K562 (cell line): ENCODE results near the gene ZNF672. TPM values are rescaled to one million over a fixed set of nuclear protein-coding genes. Genes with fewer than 3 reads are reported as not detected.

ENCODE experiments used
- ARID3A ChIP-seq: IDR thresholded peaks from 2 replicates; pipeline ENCODE4 v1.6.1; 2012; ENCODE audit warnings: low read depth, low read length, improper control_type of control experiment, borderline replicate concordance
- CEBPZ ChIP-seq: fragments of 150-350 bp; IDR thresholded peaks from 2 replicates; pipeline ENCODE4 v1.6.1; 2014; ENCODE audit warnings: low read depth, mild to moderate bottlenecking, low read length, borderline replicate concordance
- PKNOX1 ChIP-seq: fragments of 450-650 bp; IDR thresholded peaks from 2 replicates; pipeline ENCODE4 v1.6.1; 2016
- ZBTB40 ChIP-seq, 2 experiments: fragments of 450-650 bp in 1 of 2; sonication (generic) in 1 of 2; formaldehyde crosslinking in 1 of 2; IDR thresholded peaks; 2 replicates each; pipeline versions ENCODE4 v1.7.1 to v1.9.0; 2016 to 2022; ENCODE audit warnings: inconsistent platforms in 1 of 2, mild to moderate bottlenecking in 1 of 2, missing genetic modification reagents in 1 of 2
- ZNF740 ChIP-seq, 3 experiments: fragments of 200-800 bp in 1 of 3; sonication (Bioruptor generic) in 1 of 3; sonication (generic) in 1 of 3; formaldehyde crosslinking in 1 of 3; IDR thresholded peaks; 2 replicates each; pipeline versions ENCODE4 v1.6.1 to v1.8.0; 2016 to 2022; ENCODE audit warnings: mild to moderate bottlenecking in 2 of 3, missing compliant biosample characterization in 2 of 3, missing genetic modification characterization in 2 of 3, missing genetic modification reagents in 1 of 3
- polyA plus RNA-seq, 8 experiments: library from polyadenylated mRNA; depleted of rRNA in 4 of 8; stranded (reverse) in 5 of 8; unstranded in 3 of 8; fragments of >200 nt; fragmentation: Nextera tagmentation in 2 of 8; fragmentation: Illumina TruSeq in 1 of 8; extraction: Ambion mirVana in 2 of 8; extraction: Trizol in 1 of 8; gene quantifications; 2 replicates each; pipeline versions ENCODE4 v1.2.1 to v1.2.3, GENCODE V29; 2011 to 2014; ENCODE audit warnings: inconsistent platforms in 1 of 8, missing spikeins in 1 of 8
- total RNA-seq, 7 experiments: library from RNA; depleted of rRNA in 6 of 7; stranded (reverse); fragments of >200 nt in 6 of 7; fragmentation: Illumina TruSeq in 2 of 7; extraction: Trizol in 2 of 7; gene quantifications; 2 replicates each; pipeline versions ENCODE4 v1.2.1 to v1.2.3, GENCODE V29; 2011 to 2021; ENCODE audit warnings: low replicate concordance in 1 of 7

The ZNF672 gene
- total and polyA plus RNA-seq, 9 of the 15 experiments (the other 6 are each of a cell fraction or from before 2014, with no cell fraction given) = 1.9 to 57.9 (median 24.1) TPM

GRCh38 chr1:248871837-248872401 lies 33.9 kb downstream of the ZNF672 start (continued):
- TF ChIP-seq ZNF740 (CRISPR knock-in tag; IDR thresholded peaks at IDR 0.05) = no peak
- 0 out of 4 replicates have a peak, but pooled peaks of 1 of the 2 experiments have one; percentile 53 for TF ChIP-seq ZNF740 (tag; IDR thresholded peaks at IDR 0.05)
- TF ChIP-seq ARID3A = no peak
- no peak for TF ChIP-seq CEBPZ
- peak; percentile 17; the same call in 1 of the 2 replicates for TF ChIP-seq ZBTB40 (IDR thresholded peaks at IDR 0.05)
- TF ChIP-seq ZBTB40 (CRISPR knock-in tag; IDR thresholded peaks at IDR 0.05) = no peak
- no peak for TF ChIP-seq PKNOX1
